ENCODE measurements around the gene PGM5.

The PGM5 gene

DNA sequence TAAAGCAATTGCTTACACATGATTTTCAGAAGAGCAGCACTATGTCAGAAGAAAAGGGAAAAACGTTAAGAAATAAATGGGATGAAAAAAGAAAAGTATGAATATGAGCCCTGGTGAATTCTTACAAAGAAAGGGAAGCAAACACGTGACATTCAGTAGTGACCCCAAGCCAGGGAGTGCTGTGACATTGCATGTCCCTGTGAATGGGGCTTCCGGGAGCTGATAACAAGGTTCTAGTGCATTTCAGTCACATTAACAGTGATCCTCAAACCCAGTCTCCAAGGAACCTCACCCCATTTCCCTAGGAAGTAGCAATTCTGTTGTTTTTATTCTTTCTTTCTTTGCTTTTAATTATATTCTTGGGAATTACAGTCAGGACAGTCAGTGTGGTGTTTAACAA, 157.0 kb downstream of the PGM5 start:
- no peaks in the 10 kb centered on the region for H3K4me1 ChIP-seq (ENCODE audit: control insufficient read depth in 1 of 2, insufficient read depth in 1 of 2, low read depth in 1 of 2, low read length in 1 of 2)
- no peak overlapping the region for H3K27ac ChIP-seq
- H3K36me3 ChIP-seq: no peaks in the 10 kb centered on the region
- no peak overlapping the region for H3K4me3 ChIP-seq (ENCODE audit: low read depth in 1 of 2, low read length in 1 of 2)
- H3K27me3 ChIP-seq: no peaks in the 10 kb centered on the region
- TF ChIP-seq, protein P1, sequence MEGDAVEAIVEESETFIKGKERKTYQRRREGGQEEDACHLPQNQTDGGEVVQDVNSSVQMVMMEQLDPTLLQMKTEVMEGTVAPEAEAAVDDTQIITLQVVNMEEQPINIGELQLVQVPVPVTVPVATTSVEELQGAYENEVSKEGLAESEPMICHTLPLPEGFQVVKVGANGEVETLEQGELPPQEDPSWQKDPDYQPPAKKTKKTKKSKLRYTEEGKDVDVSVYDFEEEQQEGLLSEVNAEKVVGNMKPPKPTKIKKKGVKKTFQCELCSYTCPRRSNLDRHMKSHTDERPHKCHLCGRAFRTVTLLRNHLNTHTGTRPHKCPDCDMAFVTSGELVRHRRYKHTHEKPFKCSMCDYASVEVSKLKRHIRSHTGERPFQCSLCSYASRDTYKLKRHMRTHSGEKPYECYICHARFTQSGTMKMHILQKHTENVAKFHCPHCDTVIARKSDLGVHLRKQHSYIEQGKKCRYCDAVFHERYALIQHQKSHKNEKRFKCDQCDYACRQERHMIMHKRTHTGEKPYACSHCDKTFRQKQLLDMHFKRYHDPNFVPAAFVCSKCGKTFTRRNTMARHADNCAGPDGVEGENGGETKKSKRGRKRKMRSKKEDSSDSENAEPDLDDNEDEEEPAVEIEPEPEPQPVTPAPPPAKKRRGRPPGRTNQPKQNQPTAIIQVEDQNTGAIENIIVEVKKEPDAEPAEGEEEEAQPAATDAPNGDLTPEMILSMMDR (IDR thresholded peaks at IDR 0.05): no peak
- H3K9me3 ChIP-seq: no peaks in the 10 kb centered on the region

DNA sequence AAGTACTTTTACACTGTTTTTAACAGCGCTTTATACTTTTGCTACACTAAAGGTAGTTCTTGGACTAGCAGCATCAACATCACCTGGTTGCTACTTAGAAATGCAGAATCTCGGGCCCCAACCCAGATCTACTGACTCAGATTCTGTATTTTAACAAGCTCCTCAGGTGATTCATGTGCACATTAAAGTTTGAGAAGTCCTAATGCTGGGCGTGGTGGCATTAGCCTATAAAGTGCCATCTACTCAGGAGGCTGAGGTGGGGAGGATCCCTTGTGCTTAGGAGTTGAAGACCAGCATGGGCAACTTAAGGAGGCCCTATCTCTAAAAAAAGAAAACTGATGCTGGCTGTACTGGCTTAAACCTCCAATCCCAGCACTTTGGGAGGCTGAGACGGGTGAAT, 157.6 kb downstream of the PGM5 start:
- Histone ChIP-seq H3K4me1 (ENCODE audit: control insufficient read depth in 1 of 2, insufficient read depth in 1 of 2, low read depth in 1 of 2, low read length in 1 of 2) (peaks cover 0 to under 1% of the 10 kb centered on the region in 2 experiments), H3K9me3 (no peaks in the 10 kb centered on the region), H3K27me3 (no peaks in the 10 kb centered on the region), H3K4me3 (ENCODE audit: low read depth in 1 of 2, low read length in 1 of 2) (no peak overlapping the region), H3K36me3 (no peaks in the 10 kb centered on the region), H3K27ac (no peak overlapping the region)
- TF ChIP-seq, protein P1 (IDR thresholded peaks at IDR 0.05): no peak

DNA sequence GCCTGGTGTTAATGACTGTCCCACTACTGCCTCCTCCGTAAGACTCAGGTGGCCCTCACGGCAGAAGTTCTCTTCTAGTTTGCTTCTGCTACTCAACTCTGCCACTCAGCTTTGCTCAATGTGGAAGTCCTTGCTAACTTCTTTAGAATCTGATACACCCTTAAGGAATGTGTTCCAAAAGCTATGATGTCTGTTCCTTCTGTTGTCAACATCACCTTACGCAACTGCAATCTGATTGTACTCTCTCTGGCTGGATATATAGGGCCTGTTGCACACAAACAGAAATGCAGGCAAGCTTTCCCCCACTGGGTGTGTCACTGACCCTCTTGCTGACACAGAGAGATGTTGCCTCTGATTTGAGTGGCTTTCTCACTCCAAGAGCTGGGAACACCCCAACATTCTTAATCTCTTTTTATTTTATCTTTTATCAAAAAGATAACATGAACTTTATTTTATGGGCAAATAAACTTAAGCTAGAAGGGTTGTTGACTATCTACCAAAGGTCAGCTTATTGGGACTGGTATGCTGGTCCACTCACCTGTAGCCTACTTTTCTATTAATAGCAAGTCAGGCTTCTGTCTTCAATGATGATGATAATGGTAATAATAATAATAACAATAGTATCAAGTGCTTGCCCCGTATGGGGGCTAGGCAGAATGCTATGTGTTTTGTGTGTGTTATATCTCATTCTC, 159.1 kb downstream of the PGM5 start:
- H3K27me3 ChIP-seq: no peaks in the 10 kb centered on the region
- TF ChIP-seq, protein P1 (IDR thresholded peaks at IDR 0.05): no peak
- H3K4me3 ChIP-seq (ENCODE audit: low read depth in 1 of 2, low read length in 1 of 2): no peak overlapping the region
- H3K4me1 ChIP-seq (ENCODE audit: control insufficient read depth in 1 of 2, insufficient read depth in 1 of 2, low read depth in 1 of 2, low read length in 1 of 2): peaks cover 4 to 8% of the 10 kb centered on the region in 2 experiments
- H3K9me3 ChIP-seq: no peaks in the 10 kb centered on the region
- no peaks in the 10 kb centered on the region for H3K36me3 ChIP-seq
- H3K27ac ChIP-seq: no peak overlapping the region

DNA sequence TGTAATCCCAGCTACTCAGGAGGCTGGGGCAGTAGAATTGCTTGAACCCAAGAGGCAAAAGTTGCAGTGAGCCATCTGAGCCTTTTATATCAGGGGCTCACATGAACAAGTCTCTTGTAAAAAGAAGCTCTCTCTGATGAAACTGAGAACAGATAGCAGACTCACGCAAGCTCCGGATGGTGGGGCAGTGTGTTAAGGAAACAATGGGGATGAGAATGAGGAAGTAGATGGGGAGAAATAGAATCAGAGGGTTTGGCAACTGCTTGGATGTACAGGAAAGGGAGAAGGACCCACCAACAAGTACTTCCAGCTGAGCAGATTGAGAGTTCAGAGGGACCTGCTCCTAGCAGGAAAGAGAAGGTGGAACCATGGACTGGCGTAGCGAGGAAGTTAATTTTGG, 165.7 kb downstream of the PGM5 start:
- Histone ChIP-seq H3K4me1 (ENCODE audit: control insufficient read depth in 1 of 2, insufficient read depth in 1 of 2, low read depth in 1 of 2, low read length in 1 of 2) (peaks cover 33 to 41% of the 10 kb centered on the region in 2 experiments), H3K27me3 (no peaks in the 10 kb centered on the region), H3K9me3 (no peaks in the 10 kb centered on the region), H3K27ac (peak overlapping the region; percentile 89), H3K4me3 (ENCODE audit: low read depth in 1 of 2, low read length in 1 of 2) (peak overlapping the region in 1 of 2 experiments; percentile 17), H3K36me3 (no peaks in the 10 kb centered on the region)
- TF ChIP-seq, protein P1 (IDR thresholded peaks at IDR 0.05): peak; percentile 32

DNA sequence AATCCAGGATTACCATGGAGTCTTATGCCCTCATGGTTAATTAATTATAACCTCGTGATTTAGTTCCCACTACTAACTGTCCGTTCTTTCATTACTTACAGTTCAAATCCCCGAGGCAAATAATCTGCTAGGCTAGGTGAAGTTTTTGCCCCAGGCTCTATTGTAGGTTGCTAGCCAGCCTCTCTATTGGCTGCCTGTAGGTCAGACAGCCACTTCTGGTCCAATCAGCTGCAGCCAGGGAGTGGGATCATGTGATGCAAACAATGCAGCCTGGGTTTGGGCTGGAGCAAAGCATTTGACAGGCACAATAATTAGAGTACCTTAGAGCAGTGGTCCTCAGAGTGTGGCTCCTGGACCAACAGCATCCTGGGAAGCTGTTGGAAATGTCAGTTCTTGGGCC, 166.5 kb downstream of the PGM5 start:
- peak overlapping the region in 1 of 2 experiments; percentile 0 for H3K4me3 ChIP-seq (ENCODE audit: low read depth in 1 of 2, low read length in 1 of 2)
- no peaks in the 10 kb centered on the region for H3K9me3 ChIP-seq
- no peaks in the 10 kb centered on the region for H3K36me3 ChIP-seq
- TF ChIP-seq, protein P1 (IDR thresholded peaks at IDR 0.05): no peak
- H3K27me3 ChIP-seq: no peaks in the 10 kb centered on the region
- peaks cover 39 to 41% of the 10 kb centered on the region in 2 experiments for H3K4me1 ChIP-seq (ENCODE audit: control insufficient read depth in 1 of 2, insufficient read depth in 1 of 2, low read depth in 1 of 2, low read length in 1 of 2)
- H3K27ac ChIP-seq: peak overlapping the region; percentile 89
